Esophagus (tissue), 2 donors: Measurements from ENCODE around the gene AKNA. TPM values are rescaled to one million over a fixed set of nuclear protein-coding genes. Genes with fewer than 3 reads are reported as not detected.

ENCODE experiments used
- H3K27ac ChIP-seq, 2 donors: one replicate each; pipeline ENCODE4 v1.5.1; 2013; ENCODE audit warnings: low read depth in 2 of 2, mild to moderate bottlenecking in 2 of 2, inconsistent platforms in 1 of 2, low read length in 1 of 2, moderate library complexity in 1 of 2
- H3K27me3 ChIP-seq, 2 donors: one replicate each; pipeline ENCODE4 v1.6.1; 2013; ENCODE audit warnings: low read length in 2 of 2, control low read depth in 1 of 2, mild to moderate bottlenecking in 1 of 2; ENCODE audit not compliant: insufficient read depth in 2 of 2, control insufficient read depth in 1 of 2
- H3K36me3 ChIP-seq, 2 donors: one replicate each; pipeline ENCODE4 v1.6.1; 2013; ENCODE audit warnings: low read length in 1 of 2; ENCODE audit not compliant: control insufficient read depth in 2 of 2, insufficient read depth in 2 of 2
- H3K4me1 ChIP-seq, 2 donors: one replicate each; pipeline ENCODE4 v1.6.1; 2013; ENCODE audit warnings: low read length in 1 of 2; ENCODE audit not compliant: control insufficient read depth in 2 of 2, insufficient read depth in 2 of 2
- H3K4me3 ChIP-seq, 2 donors: one replicate each; pipeline ENCODE4 v1.5.1; 2013; ENCODE audit warnings: low read length in 2 of 2, mild to moderate bottlenecking in 2 of 2, low read depth in 1 of 2, moderate library complexity in 1 of 2
- H3K9me3 ChIP-seq, 2 donors: one replicate each; pipeline ENCODE4 v1.6.1; 2013; ENCODE audit warnings: mild to moderate bottlenecking in 2 of 2, low read depth in 1 of 2, low read length in 1 of 2, moderate library complexity in 1 of 2; ENCODE audit not compliant: control insufficient read depth in 2 of 2, insufficient read depth in 1 of 2
- whole genome bisulfite sequencing, 2 donors: extraction: QIAGEN DNeasy Blood & Tissue Kit; methylation state at CpG; one replicate each; pipeline ENCODE4 v1.1.7; 2013; 5-methylcytosine and 5-hydroxymethylcytosine counted together
- polyA plus RNA-seq, 2 donors: library from polyadenylated mRNA; stranded (reverse); fragments of 200-250 nt; gene quantifications; one replicate each; pipeline ENCODE4 v1.2.3, GENCODE V29; 2013
- donor health status: healthy with polysubstance abuse.
- donor health status: Bipolar disorder and iron deficiency.

The AKNA gene
- polyA plus RNA-seq, 2 donors = 5.8 to 8.3 TPM

DNA sequence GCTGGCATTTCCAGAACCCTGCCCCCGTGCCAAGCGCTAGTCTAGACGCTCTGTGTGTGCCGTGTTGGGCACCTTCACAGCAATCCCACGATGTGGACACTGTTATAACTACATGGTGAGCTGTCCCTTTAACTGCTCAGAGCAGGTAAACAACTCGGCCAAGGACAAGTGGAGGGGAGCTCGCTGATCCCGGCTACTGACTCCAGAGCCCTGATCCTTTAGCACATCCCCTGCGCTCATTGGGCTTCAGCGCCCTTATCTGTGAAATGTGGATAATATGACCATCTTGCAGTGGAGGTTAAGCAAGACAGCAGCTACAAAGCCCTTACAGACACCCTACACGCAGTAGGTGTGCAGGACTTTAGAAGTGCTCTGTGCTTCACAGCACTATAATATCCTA is 41.6 kb downstream of the AKNA start:
- Histone ChIP-seq H3K4me1 (peaks cover 0 to 3% of the 10 kb centered on the region in 2 donors), H3K27me3 (no peaks in the 10 kb centered on the region), H3K27ac (no peak overlapping the region), H3K36me3 (peaks cover 30 to 49% of the 10 kb centered on the region in 2 donors), H3K9me3 (no peaks in the 10 kb centered on the region), H3K4me3 (no peak overlapping the region)
- 84 to 89% methylated on average over 11 of the region's 11 CpGs for WGBS, 2 donors

DNA sequence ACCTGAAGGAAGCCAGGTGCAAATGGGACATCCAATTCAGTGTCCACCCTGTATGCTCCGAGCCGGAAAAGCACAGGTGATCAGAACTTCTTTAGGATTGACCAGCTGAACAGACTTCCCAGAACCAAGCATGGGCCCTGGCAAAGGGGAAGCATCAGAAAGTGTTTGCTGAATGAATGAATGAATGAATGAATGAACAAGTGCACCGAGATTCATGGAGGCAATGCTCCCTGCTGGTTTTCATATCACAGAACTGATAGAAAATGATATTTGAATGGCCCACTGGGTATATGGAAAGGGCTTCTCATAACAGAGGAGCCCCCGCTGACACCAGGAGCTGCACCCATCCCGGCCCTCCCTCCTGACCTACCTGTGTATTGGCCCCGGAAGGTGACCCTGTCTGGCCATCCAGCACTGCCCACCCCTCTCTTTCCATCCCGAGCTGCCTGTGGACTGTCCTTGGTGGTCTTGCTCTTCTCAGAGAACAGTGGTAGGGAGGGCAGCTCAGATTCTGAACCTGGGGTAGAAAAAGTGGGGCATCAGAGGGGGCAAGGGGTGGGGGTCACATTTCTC is 42.2 kb downstream of the AKNA start:
- Histone ChIP-seq H3K9me3 (no peaks in the 10 kb centered on the region), H3K36me3 (peaks cover 26 to 51% of the 10 kb centered on the region in 2 donors), H3K4me3 (no peak overlapping the region), H3K27me3 (no peaks in the 10 kb centered on the region), H3K27ac (no peak overlapping the region), H3K4me1 (peaks cover 0 to 3% of the 10 kb centered on the region in 2 donors)
- 86 to 97% methylated on average over 7 of the region's 7 CpGs for WGBS, 2 donors

DNA sequence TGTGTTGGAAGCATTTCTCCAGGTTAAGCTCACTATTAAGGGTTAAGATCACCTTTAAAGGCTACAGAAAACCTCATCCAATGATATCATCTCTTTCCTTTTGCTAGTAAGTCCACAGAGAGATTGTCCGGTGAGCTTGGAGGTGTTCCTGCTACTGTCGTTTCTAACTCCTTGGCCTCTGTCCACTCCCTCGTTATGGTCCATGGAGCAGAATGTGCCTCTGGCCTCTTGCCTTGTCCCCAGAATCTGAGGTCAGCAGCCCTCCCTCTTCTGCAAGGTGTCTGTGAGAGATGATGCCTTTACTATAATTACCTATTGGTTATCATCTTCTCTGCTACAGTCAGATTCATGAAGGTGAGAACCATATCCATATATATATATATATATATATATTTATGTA is 43.1 kb downstream of the AKNA start:
- WGBS, 2 donors = 48 to 72% methylated on average over 3 of the region's 3 CpGs
- Histone ChIP-seq H3K4me3 (no peak overlapping the region), H3K4me1 (peaks cover 0 to 3% of the 10 kb centered on the region in 2 donors), H3K9me3 (no peaks in the 10 kb centered on the region), H3K27ac (no peak overlapping the region), H3K36me3 (peaks cover 23 to 50% of the 10 kb centered on the region in 2 donors), H3K27me3 (no peaks in the 10 kb centered on the region)

DNA sequence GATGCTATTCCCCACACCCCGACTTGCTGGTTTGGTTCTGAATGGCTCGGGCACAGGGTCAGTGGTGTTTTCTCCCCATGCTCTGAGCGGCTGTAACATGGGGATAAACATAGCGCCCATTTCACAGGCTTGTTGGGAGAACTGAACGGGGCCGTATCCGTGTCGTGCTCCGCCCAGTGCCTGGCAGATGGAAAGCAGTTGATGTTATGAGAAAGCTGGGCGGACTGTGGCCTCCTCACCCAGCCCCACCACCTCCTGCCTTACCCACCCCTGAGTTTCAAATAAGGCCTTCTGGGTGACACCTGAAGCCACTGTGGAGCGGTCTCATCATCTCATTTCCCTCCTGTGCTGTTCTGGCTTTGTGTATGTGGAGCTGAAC is 43.6 kb downstream of the AKNA start:
- H3K9me3 ChIP-seq = no peaks in the 10 kb centered on the region
- no peak overlapping the region for H3K27ac ChIP-seq
- WGBS, 2 donors = 92 to 93% methylated on average over 11 of the region's 11 CpGs
- peaks cover 23 to 50% of the 10 kb centered on the region in 2 donors for H3K36me3 ChIP-seq
- no peaks in the 10 kb centered on the region for H3K27me3 ChIP-seq
- no peak overlapping the region for H3K4me3 ChIP-seq
- H3K4me1 ChIP-seq = peaks cover 0 to 3% of the 10 kb centered on the region in 2 donors

DNA sequence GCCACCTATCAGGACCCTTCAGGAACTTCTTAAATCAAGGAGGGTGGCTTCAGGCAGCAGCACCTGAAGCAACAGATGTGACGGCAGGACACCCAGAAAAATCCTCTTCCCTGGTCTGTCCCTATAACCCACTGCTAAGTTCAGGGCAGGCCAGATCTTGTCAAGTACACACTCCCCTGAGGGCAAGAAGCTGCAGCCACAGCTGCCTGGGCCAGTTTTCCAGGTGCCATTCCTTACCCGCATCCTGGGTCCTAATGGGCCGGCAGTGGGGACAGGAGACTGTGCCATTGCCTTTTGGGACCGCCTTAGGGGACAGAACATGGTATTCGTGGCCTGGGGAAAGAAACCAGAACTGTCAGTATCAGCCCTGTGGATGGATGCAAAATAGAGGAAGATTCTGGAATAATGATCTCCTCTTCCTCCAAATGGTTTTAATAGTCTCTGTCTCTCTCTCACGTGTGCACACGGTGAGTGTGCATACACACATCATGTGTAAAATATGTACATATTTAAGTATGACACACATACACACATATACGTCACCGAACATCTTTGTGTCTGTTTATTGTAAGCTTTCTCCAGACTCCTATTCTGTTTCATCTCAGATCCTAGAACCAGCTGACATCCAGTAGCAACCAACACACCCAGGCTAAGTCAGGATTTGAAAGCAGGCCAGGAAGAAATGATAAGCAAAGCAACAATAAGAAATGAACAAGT is 44.2 kb downstream of the AKNA start:
- peaks cover 23 to 50% of the 10 kb centered on the region in 2 donors for H3K36me3 ChIP-seq
- H3K4me3 ChIP-seq = no peak overlapping the region
- WGBS, 2 donors = 69 to 84% methylated on average over 9 of the region's 9 CpGs
- H3K27ac ChIP-seq = no peak overlapping the region
- H3K9me3 ChIP-seq = no peaks in the 10 kb centered on the region
- no peaks in the 10 kb centered on the region for H3K27me3 ChIP-seq
- peaks cover 0 to 3% of the 10 kb centered on the region in 2 donors for H3K4me1 ChIP-seq

DNA sequence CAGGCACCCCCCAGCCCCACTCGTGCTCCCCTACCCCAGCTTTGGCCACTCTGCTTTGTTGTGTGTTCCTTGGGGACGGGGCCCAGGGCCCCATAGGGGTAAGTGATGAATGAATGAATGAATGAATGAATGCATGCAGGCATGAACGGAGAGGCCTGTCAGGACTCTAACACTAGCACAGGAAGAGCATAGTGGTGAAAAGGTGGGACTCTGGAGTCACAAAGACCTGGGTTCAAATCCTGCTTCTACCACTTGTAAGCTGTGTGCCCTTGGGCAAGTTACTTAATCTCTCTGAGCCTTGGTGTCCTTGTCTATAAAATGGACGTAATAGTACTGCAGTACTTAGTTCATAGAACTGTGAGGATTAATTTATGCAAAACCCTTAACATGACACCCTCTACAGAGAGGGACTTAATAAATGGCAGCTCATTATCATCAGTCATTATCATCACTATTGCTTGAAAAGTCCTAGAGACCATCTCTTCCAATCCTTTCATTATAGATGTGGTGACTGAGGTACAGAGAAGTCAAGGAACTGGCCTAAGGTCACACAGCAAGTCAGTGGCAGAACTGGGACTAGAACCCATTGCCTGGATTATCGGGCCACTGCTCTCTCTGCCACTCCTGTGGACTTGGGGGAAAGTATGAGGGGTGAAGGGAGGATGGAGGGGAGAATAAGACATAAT is 44.9 kb downstream of the AKNA start:
- 91% methylated on average over 5 of the region's 5 CpGs for WGBS, 2 donors
- peaks cover 23 to 47% of the 10 kb centered on the region in 2 donors for H3K36me3 ChIP-seq

DNA sequence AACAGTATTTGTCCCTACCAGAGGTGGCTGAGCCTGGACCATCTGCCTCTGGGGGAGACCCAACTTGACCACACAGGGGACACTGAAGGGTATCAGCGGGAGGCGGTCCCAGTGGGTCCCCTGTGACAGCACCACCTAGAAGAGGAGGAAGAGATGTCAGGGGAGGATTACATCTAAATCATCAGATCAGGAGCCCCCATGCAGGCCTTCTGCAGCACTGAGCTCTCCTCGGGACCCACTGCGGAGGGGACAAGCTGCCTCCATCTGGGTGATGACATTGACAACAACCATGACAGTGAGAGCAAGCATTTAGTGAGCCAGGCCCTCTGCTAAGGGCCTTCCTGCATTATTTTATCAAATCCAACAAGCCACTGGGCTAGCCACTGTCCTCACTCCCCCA is 45.8 kb downstream of the AKNA start:
- H3K4me3 ChIP-seq = no peak overlapping the region
- peaks cover 0 to 3% of the 10 kb centered on the region in 2 donors for H3K4me1 ChIP-seq
- no peaks in the 10 kb centered on the region for H3K27me3 ChIP-seq
- H3K36me3 ChIP-seq = peaks cover 23 to 49% of the 10 kb centered on the region in 2 donors
- WGBS, 2 donors = 93 to 95% methylated on average over 4 of the region's 4 CpGs
- no peak overlapping the region for H3K27ac ChIP-seq
- no peaks in the 10 kb centered on the region for H3K9me3 ChIP-seq

More for the DNA sequence above, 44.9 kb downstream of the AKNA start:
- Histone ChIP-seq H3K9me3 (no peaks in the 10 kb centered on the region), H3K4me3 (no peak overlapping the region), H3K4me1 (peaks cover 0 to 3% of the 10 kb centered on the region in 2 donors), H3K27ac (no peak overlapping the region), H3K27me3 (no peaks in the 10 kb centered on the region)

DNA sequence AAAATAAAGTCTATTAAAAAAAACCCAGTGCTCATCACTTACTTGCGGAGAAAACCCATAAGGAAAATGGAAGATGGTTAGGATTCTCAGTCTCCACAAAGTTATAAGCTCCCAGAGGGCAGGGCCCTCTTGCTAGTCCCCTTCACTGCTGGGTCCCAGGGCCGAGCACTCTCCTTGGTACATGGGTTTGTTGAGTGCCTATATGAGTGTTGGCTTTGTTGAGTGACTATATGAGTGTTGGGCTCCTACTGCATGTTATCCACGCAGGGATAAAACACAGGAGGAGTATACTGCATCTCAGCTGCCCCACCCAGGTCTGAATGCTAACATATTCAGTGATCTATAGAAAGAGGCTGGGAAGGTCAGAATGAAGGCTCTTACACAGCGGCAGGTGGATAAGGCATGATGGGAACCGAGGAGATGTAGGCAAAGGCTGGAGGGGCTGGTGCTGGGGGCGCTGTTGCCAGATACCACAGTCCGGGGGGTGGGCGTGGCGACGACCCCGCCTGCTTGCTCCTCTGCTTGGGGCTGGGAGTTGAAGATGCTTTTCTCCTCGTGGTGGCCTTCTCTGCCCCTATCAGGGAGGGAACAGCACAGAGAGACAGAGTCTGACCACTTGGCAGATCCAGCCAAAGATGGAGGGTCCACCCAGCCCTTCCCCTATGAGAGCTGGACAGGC is 46.5 kb downstream of the AKNA start:
- Histone ChIP-seq H3K4me3 (no peak overlapping the region), H3K9me3 (no peaks in the 10 kb centered on the region), H3K36me3 (peaks cover 17 to 50% of the 10 kb centered on the region in 2 donors), H3K4me1 (peaks cover 0 to 3% of the 10 kb centered on the region in 2 donors), H3K27me3 (no peaks in the 10 kb centered on the region), H3K27ac (no peak overlapping the region)
- 89 to 90% methylated on average over 12 of the region's 12 CpGs for WGBS, 2 donors

DNA sequence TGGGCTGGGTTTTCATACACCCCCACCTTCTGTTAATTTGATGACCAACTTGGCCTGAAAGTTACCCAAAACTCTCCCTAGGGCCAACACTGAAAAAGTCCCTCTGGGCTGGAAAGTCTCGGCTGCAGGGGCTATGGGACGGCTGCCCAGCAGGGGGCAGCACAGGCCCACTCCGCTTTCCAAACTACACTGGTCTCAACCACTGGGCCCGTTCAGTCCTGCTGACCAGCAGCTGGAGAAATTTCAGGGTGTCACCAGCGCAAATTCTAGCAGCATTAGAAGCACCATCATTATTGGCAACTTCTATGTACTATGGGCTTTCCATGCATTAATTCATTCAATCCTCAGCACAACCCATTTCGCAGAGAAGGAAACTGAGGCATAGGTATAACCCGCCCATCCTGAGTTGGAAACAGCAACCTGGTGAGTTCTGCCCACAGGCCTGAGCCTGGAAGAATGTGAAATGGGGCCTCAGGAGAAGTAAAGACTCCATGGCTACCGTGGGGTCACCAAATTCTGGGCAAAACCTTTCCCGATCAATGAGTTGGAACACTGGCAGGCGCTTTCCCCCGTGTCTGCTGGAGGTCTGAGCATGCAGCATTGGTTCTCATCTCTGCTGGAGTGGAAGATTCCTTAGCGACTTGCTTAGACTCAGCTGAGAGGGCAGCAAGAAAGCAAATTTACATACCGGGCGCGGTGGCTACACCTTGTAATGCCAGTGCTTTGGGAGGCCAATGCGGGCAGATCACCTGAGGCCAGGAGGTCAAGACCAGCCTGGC is 48.5 kb downstream of the AKNA start:
- Histone ChIP-seq H3K4me1 (peaks cover 0 to 3% of the 10 kb centered on the region in 2 donors), H3K9me3 (no peaks in the 10 kb centered on the region), H3K27ac (no peak overlapping the region), H3K4me3 (no peak overlapping the region), H3K36me3 (peaks cover 12 to 40% of the 10 kb centered on the region in 2 donors), H3K27me3 (no peaks in the 10 kb centered on the region)
- 86 to 87% methylated on average over 16 of the region's 16 CpGs for WGBS, 2 donors
